ENCODE data around the gene TGM2. TPM values are rescaled to one million over a fixed set of nuclear protein-coding genes. Genes with fewer than 3 reads are reported as not detected.

The TGM2 gene
- polyA plus RNA-seq, 2 of the 4 experiments (the other 2 are of a cell fraction) = 173 to 441 TPM

DNA sequence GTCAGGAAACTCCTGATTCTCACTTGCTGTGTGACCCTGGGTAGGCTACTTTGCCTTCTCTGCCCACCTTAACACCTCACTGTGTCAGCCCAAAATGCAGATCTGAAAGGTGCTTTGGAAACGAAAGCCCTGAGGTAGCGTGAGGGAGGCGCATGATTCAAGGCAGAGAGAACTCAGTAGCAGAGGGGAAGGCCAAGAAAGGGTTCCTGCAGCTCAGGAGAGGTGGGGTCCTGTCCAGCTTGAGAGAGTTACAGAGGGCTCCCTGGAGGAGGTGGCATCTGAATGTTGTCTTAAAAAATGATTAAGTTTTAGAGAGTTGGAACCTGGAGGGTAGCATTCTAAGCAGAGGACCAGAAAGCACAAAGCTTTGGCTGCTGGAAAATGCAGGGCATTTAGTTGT, 13.6 kb downstream of the TGM2 start:
- peak overlapping the region; percentile 84 to 87 for H3K27ac ChIP-seq
- CTCF ChIA-PET = interaction anchor here (1.4 to 32.6 kb wide), 7 partner anchors 10 to 587 kb away, joined by 4 to 818 read pairs (median 7); partner anchors contain the start of gene TGM2

DNA sequence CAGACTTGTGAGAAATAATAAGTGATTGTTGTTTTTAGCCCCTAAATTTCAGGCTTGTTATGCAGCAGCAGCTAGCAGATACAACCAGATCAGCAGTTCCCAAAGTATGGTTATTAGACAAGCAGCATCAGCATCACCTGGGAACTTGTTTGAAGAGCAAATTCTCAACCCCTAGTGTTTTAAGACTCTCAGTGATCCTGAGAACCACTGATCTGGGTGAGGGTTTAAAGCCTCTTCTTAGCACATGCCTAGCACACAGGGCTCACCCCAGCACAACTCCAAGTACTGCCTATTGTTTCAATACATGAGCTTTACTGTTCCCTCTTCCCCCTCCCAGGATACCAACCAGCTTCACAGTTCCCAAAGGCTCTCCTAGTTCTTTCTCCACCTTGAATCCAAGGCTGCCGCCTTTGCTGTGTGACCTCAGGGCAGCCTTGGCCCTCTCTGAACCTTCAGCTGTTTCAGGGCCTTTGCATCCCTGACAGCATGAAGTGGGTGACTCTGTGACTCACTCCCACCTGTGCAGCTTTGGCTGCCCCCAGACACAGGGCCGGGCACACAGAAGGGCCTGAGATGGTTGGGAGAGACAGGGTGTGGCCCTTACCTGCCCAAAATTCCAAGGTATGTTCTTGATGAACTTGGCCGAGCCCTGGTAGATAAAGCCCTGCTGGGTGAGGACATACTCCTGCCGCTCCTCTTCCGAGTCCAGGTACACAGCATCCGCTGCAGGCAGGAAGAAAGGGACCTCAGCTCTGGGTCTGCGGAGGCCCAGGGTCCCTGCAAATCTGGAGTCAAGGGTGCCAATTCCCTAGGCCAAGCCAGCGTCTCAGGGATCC, 14.5 kb downstream of the TGM2 start:
- Histone ChIP-seq H3K4me2 (no peak overlapping the region), H3K4me3 (no peak overlapping the region), H3K4me1 (peaks cover 74% of the 10 kb centered on the region), H3K27ac (peak overlapping the region; percentile 84 to 87), H3K9me3 (no peaks in the 10 kb centered on the region)
- WGBS (ENCODE audit: missing lambda C conversion rate) = 95% methylated on average over 8 of the region's 8 CpGs
- FAIRE-seq (no peak), DNase-seq (ENCODE audit: low read depth in 1 of 2, low spot score in 1 of 2) (no peak), ATAC-seq (no peak)
- ChIA-PET CTCF (interaction anchor here (1.1 to 32.6 kb wide), 5 partner anchors 11 to 93 kb away, joined by 3 to 818 read pairs (median 7); partner anchors contain the start of gene TGM2), POLR2A (no interaction called here)
- peak; percentile 73 for TF ChIP-seq ZFP36 (IDR thresholded peaks at IDR 0.05; ENCODE audit: borderline replicate concordance, partially characterized antibody)
- no peak for TF ChIP-seq ZSCAN20 (CRISPR knock-in tag; IDR thresholded peaks at IDR 0.05)
- no peak for TF ChIP-seq SREBF2 (IDR thresholded peaks at IDR 0.05)

More for the DNA sequence above, 13.6 kb downstream of the TGM2 start:
- DNase-seq (ENCODE audit: low read depth in 1 of 2, low spot score in 1 of 2) = no peak
- TF ChIP-seq KDM1A (IDR thresholded peaks at IDR 0.05; ENCODE audit: low read depth) = peak; percentile 34; the same call in 1 of the 2 replicates
- TF ChIP-seq ZFP36 (IDR thresholded peaks at IDR 0.05; ENCODE audit: borderline replicate concordance, partially characterized antibody) = peak; percentile 80
- TF ChIP-seq GATA3 (IDR thresholded peaks at IDR 0.05; ENCODE audit: borderline replicate concordance) = no peak
- no peak for TF ChIP-seq HOXB5 (CRISPR knock-in tag; IDR thresholded peaks at IDR 0.05)
- no peak overlapping the region for H3K4me3 ChIP-seq
- H3K9me3 ChIP-seq = no peaks in the 10 kb centered on the region
- FAIRE-seq = no peak
- H3K4me2 ChIP-seq = peak overlapping the region; percentile 84
- 97% methylated on average over 3 of the region's 3 CpGs for WGBS (ENCODE audit: missing lambda C conversion rate)
- H3K4me1 ChIP-seq = peaks cover 66% of the 10 kb centered on the region
- POLR2A ChIA-PET = no interaction called here
- ATAC-seq = no peak

DNA sequence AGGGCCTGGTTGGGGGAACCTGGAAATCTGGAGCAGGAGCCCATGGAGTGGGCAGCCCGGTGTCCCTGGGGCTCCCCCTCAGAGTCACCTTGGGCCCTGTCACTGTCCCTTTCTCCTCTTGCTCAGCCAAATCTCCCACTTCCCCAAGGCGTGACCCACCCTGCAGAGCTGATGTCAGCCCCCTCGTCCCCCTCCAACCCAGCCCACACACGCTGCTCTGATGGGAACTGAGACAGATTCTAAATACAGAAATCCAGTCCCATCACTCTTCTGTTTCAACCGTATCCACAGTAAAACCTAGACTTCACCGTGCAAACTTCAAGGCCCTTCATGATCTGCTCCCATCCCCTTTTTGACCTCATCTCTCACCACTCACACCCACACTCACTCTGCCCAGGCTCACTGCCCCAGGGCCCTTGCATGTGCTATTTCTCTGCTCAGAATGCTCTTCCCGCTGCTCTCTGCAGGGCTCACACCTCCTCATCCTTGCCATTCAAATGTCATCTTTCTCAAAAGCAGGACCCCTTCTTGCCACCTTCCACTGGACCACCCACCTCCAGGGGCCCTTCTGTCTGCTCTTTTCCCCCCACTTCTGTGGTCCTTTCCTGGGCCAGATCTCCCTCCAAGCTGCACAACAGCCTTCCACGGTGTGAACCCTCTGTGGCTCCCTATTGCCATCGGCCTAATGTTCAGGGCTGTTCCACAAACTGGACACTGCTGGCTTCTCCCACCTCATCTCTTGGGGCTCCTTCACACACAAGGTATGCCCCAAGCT, 16.6 kb downstream of the TGM2 start:
- DNase-seq (ENCODE audit: low read depth in 1 of 2, low spot score in 1 of 2) = no peak
- ChIA-PET CTCF (interaction anchor here (1.0 to 32.6 kb wide), 5 partner anchors 12 to 68 kb away, joined by 3 to 818 read pairs (median 4); no protein-coding TSS in a partner anchor), POLR2A (no interaction called here)
- no peak for ATAC-seq
- Histone ChIP-seq H3K4me1 (peaks cover 78% of the 10 kb centered on the region), H3K4me2 (no peak overlapping the region), H3K9me3 (no peaks in the 10 kb centered on the region), H3K27ac (peak overlapping the region; percentile 4 to 95; a peak in 4 of 6 replicates), H3K4me3 (no peak overlapping the region)
- FAIRE-seq = no peak
- TF ChIP-seq CHD4 (IDR thresholded peaks at IDR 0.05; ENCODE audit: borderline replicate concordance) = no peak
- TF ChIP-seq ZC3H11A (IDR thresholded peaks at IDR 0.05) = no peak
- TF ChIP-seq CBX2 (IDR thresholded peaks at IDR 0.05; ENCODE audit: borderline replicate concordance, low read depth) = no peak
- TF ChIP-seq TP53 (CRISPR knock-in tag; IDR thresholded peaks at IDR 0.05) = no peak
- no peak for TF ChIP-seq JUNB (IDR thresholded peaks at IDR 0.05)
- TF ChIP-seq, protein P1, sequence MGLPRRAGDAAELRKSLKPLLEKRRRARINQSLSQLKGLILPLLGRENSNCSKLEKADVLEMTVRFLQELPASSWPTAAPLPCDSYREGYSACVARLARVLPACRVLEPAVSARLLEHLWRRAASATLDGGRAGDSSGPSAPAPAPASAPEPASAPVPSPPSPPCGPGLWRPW (IDR thresholded peaks at IDR 0.05) = no peak
- TF ChIP-seq, protein P2, sequence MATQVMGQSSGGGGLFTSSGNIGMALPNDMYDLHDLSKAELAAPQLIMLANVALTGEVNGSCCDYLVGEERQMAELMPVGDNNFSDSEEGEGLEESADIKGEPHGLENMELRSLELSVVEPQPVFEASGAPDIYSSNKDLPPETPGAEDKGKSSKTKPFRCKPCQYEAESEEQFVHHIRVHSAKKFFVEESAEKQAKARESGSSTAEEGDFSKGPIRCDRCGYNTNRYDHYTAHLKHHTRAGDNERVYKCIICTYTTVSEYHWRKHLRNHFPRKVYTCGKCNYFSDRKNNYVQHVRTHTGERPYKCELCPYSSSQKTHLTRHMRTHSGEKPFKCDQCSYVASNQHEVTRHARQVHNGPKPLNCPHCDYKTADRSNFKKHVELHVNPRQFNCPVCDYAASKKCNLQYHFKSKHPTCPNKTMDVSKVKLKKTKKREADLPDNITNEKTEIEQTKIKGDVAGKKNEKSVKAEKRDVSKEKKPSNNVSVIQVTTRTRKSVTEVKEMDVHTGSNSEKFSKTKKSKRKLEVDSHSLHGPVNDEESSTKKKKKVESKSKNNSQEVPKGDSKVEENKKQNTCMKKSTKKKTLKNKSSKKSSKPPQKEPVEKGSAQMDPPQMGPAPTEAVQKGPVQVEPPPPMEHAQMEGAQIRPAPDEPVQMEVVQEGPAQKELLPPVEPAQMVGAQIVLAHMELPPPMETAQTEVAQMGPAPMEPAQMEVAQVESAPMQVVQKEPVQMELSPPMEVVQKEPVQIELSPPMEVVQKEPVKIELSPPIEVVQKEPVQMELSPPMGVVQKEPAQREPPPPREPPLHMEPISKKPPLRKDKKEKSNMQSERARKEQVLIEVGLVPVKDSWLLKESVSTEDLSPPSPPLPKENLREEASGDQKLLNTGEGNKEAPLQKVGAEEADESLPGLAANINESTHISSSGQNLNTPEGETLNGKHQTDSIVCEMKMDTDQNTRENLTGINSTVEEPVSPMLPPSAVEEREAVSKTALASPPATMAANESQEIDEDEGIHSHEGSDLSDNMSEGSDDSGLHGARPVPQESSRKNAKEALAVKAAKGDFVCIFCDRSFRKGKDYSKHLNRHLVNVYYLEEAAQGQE (IDR thresholded peaks at IDR 0.05) = no peak
- no peak for TF ChIP-seq EHF (CRISPR knock-in tag; IDR thresholded peaks at IDR 0.05)
- no peak for TF ChIP-seq KDM5A (IDR thresholded peaks at IDR 0.05)
- TF ChIP-seq POLR2AphosphoS2 (conservative IDR thresholded peaks at IDR 0.05; ENCODE audit: low read length) = no peak
- 84% methylated on average over 9 of the region's 9 CpGs for WGBS (ENCODE audit: missing lambda C conversion rate)
